ENCODE results near the gene FANCD2. TPM values are rescaled to one million over a fixed set of nuclear protein-coding genes. Genes with fewer than 3 reads are reported as not detected.
"Not testable (repeated sequence)": the region's sequence is repeated elsewhere in the genome, so short reads cannot be mapped to it uniquely, and the experiment has no call there.

FANCD2 gene
- 10 to 100 TPM; 16.2 to 25.6 (median 20.4) TPM for polyA plus RNA-seq (ENCODE audit: insufficient read length in 4 of 4)

GRCh38 chr3:10026084-10026890 lies at the start of gene FANCD2:
FANCD2 (plus strand) TSS chr3:10026437; CDS start chr3:10028658, 2,221 bp downstream.
- peak; percentile 62 to 81 (median 76) for DNase-seq (ENCODE audit: low read depth in 4 of 4, low spot score in 2 of 4)

DNA sequence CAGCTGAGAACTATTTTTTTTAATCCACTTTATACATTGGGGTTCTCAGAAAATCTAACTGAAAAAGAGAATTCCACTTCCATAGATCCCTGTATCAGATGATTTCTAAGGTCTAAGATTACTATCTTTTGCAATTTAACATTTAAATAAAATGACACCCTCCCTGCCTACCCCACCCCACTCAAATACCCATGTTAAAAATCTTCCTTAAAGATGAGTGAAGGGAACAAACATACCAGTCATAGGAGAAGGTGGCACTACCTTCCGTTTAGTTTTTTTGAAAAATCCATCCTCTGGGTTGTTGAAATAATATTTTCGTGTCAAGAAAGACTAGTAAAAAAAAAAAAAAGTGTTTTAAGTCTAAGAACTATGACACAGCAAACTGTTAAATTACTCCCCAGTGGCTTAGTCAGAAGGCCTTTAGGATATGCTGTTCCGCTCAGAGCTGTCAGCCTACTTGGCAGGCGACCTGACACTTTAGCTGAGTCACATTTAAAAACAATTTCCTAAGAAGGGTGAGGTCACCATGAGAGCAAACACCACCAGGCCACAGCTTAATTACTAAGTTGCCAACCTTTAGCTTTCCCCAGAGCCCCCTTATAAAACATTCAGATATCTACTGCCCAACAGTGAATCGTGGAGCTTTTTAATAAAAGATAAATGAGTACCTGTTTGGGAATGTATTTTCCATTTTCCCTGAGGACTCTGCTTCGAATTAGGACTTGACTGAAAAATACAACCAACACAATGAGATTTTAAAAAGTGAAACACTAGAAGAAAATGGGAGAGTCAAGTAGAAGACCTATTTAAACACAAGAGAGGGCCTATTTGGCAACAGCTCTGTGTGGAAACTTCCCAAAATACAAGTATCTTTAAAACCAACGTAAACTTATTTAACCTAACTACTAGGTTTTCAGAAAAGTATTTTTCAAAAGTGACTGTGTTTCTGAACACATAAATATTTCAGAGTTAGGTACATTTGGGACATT lies 49.2 kb upstream of the FANCD2 start:
- no peak for DNase-seq (ENCODE audit: low read depth in 4 of 4, low spot score in 2 of 4)

GRCh38 chr3:9978710-9979305 lies 47.4 kb upstream of the FANCD2 start:
- DNase-seq (ENCODE audit: low read depth in 4 of 4, low spot score in 2 of 4): no peak

DNA sequence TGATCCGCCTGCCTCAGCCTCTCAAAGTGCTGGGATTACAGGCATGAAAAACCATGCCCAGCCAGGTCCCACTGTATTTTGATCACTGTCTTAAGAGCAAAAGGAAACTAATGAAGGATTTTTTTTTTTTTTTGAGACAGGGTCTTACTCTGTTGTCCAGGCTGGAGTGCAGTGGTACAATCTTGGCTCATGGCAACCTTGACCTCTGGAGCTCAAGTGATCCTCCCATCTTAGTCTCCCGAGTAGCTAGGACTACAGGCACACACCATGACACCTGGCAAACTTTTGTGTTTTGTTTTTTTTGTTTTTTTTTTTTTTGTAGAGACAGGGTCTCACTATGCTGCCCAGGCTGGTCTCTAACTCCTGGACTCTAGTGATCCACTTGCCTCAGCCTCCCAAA lies 46.0 kb upstream of the FANCD2 start:
- DNase-seq (ENCODE audit: low read depth in 4 of 4, low spot score in 2 of 4): no peak

DNA sequence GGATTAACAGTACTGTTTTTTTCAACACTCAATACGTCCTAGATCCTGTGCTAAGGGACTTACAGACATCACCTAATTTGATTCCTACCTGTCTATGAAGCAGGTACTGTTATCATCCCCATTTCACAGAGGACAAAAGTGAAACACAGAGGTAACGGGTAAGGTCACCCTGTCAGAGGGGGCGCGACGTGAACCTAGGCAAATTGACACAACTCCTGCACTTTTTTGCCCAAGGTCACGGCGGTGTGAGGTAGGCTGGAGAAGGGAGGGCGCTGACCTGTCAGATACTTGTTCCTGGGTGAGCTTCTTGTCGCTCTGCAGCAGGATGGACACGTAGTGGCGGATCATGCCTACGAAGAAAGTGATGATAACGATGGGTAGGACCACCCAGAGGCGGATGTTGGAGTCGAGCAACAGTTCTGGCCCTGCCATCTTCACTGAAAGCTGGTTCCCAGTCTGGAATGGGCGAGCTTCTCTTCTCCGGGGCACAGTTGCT lies 40.0 kb upstream of the FANCD2 start:
- DNase-seq (ENCODE audit: low read depth in 4 of 4, low spot score in 2 of 4): no peak

DNA sequence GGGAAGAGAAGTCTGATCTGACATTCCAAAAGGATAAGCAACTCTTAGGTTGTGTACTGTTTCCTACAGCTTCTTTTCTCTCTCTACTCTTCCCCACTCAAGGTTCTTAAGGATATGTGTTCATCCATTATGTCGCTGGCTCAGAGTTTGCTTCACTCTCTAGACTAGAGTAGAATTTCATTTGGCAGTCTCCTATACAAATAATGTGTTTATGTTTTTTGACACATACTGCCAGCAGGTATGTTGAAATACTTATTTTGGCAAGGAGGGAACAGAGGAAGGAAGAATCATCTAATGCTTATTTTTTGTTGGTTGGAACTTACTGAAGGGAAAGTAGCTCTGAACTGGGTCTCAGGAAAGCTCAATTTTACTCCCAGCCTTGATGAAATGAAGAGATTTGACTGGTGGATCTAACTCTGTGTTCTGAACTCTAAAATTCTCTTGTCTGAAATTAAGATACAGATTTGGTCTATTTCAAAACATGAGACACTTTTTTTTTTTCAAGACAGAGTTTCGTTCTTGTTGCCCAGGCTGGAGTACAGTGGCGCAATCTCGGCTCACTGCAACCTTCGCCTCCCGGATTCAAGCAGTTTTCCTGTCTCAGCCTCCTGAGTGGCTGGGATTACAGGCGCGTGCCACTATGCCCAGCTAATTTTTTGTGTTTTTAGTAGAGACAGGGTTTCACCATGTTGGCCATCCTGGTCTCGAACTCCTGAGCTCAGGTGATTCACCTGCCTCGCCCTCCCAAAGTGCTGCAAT lies 32.0 kb upstream of the FANCD2 start:
- DNase-seq (ENCODE audit: low read depth in 4 of 4, low spot score in 2 of 4): no peak

DNA sequence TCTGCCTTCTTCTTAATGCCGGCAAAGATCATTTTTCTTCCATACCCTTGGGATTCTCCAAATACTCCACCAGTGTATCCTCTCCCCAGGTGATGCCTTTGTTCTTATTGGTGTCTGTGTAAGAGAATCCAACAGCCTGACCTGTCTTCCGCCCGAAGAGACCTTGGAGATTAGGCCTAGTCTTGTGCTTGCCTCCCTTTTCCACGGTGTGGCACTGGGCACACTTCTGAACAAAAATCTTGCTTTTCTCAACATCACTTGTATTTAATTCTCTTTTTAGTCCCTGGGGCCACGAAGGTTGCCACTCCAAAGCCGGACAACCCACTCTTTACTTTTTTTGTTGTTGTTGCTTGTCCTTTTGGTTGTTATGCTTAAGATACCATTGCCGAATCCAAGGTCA lies 25.6 kb upstream of the FANCD2 start:
- no peak for DNase-seq (ENCODE audit: low read depth in 4 of 4, low spot score in 2 of 4)

- no peak for DNase-seq (ENCODE audit: low read depth in 4 of 4, low spot score in 2 of 4)
Measured at GRCh38 chr3:10002951-10003350, 23.3 kb upstream of the FANCD2 start.

DNA sequence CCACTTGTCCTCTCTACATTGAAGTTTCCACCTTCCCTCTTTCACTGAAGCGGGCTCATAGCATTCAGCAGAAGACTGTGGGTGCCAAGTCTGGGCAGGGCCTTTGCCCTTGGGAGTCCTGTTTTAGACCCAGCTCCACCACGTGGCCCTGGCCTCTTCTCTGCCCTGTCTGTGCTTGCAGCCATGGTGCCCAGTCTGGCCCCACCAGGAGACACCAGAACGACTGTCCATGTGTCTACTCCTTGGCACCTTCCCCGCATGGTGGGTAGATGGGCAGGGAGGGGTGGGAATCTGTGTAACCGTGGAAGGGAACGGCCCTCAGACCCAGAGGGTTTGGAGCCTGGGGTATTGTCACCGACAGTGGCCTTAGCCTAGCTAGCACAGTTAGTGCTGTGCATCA lies 21.7 kb upstream of the FANCD2 start:
- DNase-seq (ENCODE audit: low read depth in 4 of 4, low spot score in 2 of 4): no peak

- DNase-seq (ENCODE audit: low read depth in 4 of 4, low spot score in 2 of 4): no peak
Measured at GRCh38 chr3:10004960-10005564, 21.2 kb upstream of the FANCD2 start.

GRCh38 chr3:10006048-10006761 lies 20.0 kb upstream of the FANCD2 start:
- DNase-seq (ENCODE audit: low read depth in 4 of 4, low spot score in 2 of 4): no peak

DNA sequence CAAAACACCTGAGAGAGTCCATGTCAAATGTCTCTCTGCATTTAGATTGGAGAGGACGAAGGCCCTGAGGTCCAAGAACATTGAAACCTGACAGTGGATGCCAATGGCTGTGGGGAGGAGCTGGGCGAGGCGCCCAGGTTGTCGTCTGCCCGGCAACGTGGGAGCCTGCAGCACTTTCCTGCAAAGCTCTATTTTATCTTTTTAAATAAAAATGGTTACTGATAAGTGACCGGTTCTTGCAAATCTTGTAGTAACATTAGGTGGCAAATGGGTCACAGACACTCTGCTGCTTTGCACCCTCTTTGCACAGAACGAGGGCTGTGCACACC lies 19.5 kb upstream of the FANCD2 start:
- no peak for DNase-seq (ENCODE audit: low read depth in 4 of 4, low spot score in 2 of 4)

GRCh38 chr3:10007126-10007782 lies 19.0 kb upstream of the FANCD2 start:
- no peak for DNase-seq (ENCODE audit: low read depth in 4 of 4, low spot score in 2 of 4)

- not testable (repeated sequence) for DNase-seq (ENCODE audit: low read depth in 4 of 4, low spot score in 2 of 4)
Measured at GRCh38 chr3:10008216-10008587, 18.0 kb upstream of the FANCD2 start.

GRCh38 chr3:10008588-10009344 lies 17.5 kb upstream of the FANCD2 start:
- DNase-seq (ENCODE audit: low read depth in 4 of 4, low spot score in 2 of 4): peak in 3 of 4 donors; percentile 69 to 76 (median 75)

DNA sequence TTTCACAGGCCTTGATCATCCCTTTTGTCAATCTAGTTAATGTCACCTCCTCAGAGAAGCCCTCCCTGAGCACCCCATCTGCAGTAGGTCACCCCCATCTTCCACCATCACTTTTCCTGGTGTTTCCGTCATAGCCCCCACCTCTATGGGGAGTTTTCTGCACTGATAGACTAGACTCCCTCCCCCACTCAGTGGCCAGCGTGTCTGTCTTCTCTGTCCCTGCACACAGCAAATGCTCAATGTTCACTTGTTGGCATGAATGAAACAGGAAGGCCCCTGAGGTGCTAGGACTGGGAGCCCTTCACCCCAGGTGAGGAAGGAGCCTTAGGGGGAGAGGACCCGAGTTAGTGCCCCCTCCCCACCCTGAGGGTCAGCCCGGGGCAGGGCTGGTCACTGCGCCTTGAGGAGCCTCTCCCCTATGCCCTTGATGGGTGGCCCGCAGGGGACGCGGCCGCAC lies 15.8 kb upstream of the FANCD2 start:
- DNase-seq (ENCODE audit: low read depth in 4 of 4, low spot score in 2 of 4): no peak

- DNase-seq (ENCODE audit: low read depth in 4 of 4, low spot score in 2 of 4): peak in 3 of 4 donors; percentile 62 to 83 (median 82)
Measured at GRCh38 chr3:10010878-10011465, 15.3 kb upstream of the FANCD2 start.

Data from left renal cortex interstitium (tissue), 4 donors.